Stimulated activated naive CD4-positive, alpha-beta T cell (primary cell): ENCODE data around the gene TNNI3K.

ENCODE experiments used
- DNase-seq, 6 experiments: peaks; one replicate each; lab custom pipeline; 2025; lab: John Stamatoyannopoulos, UW

Gene TNNI3K

DNA sequence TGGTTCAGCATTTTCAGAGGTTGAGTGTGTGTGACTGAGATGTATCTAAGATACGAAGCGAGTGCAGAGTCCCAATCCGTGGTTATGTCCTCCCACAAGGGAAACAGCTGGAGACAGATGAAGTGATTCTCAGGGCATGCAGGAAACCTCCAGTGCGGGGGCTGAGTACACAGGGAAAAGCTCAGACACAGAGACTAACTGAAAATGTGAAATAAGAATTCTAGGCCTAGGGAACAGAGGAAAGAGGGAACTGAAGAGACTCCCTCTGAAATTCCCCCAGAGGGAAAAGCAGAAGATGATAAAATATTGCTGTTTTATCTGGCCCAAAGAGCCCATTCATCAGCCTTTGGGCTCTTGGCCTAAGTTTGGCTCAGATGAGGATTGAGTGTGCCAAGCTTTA lies 160.4 kb downstream of the TNNI3K start:
- no peak for DNase-seq

DNA sequence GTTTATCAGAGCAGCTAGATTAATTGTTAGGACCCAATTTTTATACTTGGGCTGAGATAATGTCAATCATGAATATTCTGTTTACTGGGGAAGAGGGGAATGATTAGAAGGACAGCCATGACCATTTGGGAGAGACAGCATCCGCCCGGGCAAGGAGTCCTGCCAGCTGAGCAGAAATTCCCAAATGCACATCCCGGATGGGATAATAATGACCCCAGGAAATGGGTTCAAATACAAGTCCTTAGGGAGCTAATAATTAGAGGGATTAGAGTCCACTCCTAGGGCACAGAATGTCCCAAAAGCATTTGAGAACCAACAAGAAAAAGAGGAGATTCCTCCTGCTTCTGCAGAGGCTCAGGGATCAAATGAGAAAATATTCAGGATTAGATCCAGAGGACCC lies 161.3 kb downstream of the TNNI3K start:
- no peak for DNase-seq

GRCh38 chr1:74396933-74397332 lies 161.7 kb downstream of the TNNI3K start:
- no peak for DNase-seq

- DNase-seq = no peak
These were observed 164.1 kb downstream of the TNNI3K start for GRCh38 chr1:74399249-74399648.

- no peak for DNase-seq
These were observed 167.7 kb downstream of the TNNI3K start for GRCh38 chr1:74402873-74403272.

DNA sequence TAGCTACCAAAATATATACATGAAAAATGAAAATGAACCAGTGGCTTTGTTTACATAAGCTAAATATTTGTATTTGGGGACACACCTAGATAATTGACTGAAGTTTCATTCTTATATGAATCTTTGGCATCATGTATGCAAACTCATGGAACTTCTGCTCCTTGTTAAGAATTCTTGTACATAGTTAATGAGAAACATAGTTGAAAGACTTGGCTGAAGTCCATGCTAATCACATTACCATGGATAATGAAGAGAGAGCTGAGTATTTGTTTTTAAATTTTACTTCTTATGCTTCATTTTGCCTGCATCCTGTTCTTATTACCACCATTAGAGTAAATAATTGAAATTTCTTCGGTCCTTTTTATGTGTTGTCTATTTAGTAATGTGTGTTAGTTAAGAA lies 168.4 kb downstream of the TNNI3K start:
- no peak for DNase-seq

- DNase-seq = no peak
These were observed 171.6 kb downstream of the TNNI3K start for GRCh38 chr1:74406759-74407158.

DNA sequence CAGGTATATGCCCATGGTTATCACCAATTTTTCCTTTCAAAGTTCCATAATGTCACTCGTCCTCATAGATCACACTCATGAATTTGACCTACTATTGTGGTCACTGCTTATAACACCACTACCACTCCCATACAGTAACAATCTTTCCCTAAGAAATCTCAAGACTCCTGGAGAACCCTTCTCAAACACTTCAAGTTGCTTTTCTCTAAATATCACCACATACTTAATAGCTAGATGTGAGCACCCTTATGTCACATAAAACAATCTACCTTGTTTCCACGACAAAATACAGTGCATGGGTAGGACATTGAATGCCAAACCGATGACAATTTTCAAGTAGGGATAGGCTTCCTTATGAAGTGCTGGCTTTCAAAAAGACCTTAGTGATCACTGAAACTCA lies 172.7 kb downstream of the TNNI3K start:
- no peak for DNase-seq

DNA sequence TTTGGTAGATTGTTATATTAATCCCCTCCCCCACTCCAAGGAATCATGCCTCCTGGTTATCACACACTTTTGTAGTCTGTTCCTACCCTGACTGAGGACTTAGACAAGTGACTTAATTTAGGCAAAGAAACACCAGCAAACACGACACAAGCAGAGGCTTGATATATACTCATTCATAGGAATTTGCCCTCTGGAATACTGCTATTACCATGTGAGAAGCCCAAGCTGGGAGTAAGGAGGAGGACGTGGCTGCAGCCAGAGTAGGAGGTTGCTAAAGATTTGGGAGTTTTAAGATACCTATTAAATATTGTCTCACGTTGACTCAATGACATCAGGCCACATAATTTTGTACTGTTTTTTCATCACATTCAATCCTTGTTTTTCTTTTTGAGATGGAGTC lies 177.1 kb downstream of the TNNI3K start:
- no peak for DNase-seq

- no peak for DNase-seq
These were observed 180.7 kb downstream of the TNNI3K start for GRCh38 chr1:74415935-74416334.

DNA sequence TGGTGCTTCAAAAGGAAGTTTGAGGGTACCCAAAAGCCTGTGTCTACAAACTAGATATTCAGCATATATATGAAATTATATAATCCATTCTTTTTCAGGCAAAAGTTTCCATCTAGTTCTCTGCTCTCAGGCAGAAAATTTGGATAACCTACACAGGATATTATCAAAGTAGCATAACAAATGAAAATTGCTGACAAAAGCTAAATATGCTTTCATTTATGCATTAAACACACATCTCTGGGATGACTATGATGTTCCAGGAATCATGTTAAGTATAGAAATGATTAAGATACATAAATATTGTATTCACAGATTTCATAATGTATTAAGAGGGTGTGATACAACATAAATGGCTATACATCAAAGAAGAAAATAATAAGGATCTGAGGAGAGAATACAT lies 184.4 kb downstream of the TNNI3K start:
- no peak for DNase-seq

DNA sequence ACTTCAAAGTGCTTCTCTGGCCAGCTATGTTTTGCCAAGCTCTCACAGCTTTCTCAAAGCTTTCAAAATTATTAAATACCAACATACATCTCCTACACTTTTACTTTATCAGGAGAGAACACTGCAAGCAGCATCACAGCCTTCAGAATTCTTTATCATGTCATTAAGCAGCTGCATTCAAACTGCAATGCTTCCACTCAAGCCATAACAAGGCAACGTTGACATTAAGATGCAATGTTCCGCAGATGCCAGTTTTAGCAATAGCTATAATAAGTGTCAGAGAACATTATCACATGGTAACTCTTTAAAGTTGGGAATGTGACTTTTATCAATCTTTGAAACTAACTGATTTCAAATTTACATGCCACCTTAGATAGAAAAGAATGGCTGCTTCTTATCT lies 185.3 kb downstream of the TNNI3K start:
- no peak for DNase-seq

DNA sequence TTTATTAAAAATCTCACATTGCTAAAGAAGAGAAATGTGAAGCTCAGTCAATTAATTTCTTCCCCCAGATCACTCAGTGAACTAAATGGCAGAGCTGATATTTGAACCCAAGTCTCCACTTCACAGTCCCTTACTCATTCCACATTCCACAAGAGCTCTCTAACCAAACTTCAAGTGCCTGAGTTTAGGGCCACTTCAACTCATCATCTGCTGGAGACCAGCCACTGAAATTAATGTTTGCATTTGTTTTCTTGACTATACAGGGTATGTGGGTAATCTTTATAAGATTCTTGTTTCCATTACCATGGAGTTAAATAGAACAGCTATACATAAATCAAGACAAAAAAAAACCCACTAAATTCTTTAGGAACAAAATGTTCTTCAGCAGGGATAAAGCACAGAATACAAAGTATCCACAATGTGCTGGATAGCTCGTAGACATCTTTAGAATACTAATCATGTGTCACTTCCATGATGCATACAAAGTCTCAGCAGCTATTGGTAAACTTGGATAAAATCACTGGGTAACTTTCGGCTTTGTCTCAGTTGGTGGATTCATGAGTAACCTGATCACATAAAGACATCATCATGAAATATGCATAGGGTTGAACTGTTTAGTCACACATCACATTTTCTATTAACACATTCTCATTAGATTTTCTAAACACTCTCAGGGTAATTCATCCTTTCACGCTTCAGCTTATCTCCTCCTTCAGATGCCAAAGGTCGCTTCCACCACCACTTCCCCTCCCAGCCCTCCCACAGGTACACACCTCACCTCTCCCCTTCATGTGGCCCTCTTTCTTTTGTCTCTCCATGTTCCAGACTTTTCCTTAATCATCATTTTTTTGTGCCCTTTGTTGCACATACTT lies 187.5 kb downstream of the TNNI3K start:
- no peak for DNase-seq

GRCh38 chr1:74423471-74423870 lies 188.3 kb downstream of the TNNI3K start:
- no peak for DNase-seq

GRCh38 chr1:74425676-74426075 lies 190.5 kb downstream of the TNNI3K start:
- DNase-seq = no peak

DNA sequence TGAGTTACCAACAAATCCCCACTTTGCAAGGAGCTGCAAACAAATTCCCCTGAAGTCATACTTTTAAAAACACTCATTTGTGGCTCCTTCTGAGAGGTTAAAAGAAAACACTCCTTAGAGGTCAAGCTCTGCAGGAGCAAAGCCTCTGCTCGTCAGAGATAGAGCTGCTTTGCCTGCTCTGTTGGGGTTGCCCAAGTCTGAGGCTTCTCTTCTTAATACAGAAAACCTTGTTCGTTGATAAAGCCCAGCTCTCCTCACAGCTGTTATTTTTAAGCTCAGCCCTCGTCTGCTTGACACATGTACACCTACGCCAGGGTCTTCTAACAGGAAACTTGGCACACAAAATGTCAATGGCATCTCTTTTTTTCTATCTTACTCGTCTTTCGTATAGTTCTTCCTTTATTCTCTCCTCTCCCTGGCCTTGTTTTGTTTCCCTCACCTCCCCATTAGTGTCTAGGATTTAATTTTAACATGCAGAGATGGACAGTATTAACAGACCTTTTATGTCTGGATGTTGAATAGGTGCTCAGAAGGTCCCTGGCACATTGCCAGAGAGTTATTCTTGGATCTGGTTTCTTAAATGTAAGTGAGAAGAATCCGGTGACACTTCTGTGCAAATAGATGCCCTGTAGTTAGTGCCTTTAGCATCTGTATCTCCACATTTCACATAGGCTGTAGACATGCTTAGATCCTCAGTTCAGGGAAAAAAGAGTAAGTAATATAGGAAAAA lies 191.2 kb downstream of the TNNI3K start:
- no peak for DNase-seq

DNA sequence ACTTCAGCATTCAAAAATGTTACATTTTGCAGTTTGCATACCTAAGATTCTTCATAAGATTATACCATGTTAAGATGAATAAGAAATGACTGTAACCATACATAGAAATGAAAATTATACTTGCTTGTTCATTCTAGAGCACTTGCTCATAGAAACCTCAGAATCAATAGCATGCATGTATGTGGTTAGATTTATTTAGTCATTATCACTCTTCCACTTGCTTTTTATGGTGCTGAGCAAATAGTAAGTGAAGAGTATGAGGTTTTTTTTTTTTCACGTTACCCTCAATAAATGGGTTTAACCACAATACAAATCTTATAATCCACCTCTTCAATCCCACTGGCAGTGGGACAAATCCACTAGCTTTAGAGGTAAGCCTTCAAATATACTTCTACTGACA lies 192.5 kb downstream of the TNNI3K start:
- DNase-seq = no peak

DNA sequence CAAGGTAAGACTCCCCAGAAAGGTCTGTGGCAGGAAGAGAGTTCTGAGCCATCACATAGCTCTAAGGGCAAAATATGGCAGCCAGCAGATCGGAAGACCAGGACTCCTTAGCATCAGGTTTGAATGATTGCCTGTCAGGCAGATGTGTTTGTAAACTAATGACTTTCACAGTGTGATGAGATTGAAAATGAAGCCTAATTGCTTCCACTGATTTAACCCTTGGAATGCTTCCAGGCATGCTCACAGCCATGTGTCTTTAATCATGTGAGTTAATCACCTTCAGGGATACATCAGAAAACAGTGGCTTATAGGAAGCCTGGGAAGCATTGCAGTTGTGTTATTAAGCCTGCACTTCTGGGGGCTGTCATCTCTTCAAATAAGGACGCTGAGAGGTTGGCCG lies 194.4 kb downstream of the TNNI3K start:
- no peak for DNase-seq

- DNase-seq = no peak
These were observed 195.3 kb downstream of the TNNI3K start for GRCh38 chr1:74430342-74430934.

GRCh38 chr1:74431531-74431930 lies 196.3 kb downstream of the TNNI3K start:
- no peak for DNase-seq

DNA sequence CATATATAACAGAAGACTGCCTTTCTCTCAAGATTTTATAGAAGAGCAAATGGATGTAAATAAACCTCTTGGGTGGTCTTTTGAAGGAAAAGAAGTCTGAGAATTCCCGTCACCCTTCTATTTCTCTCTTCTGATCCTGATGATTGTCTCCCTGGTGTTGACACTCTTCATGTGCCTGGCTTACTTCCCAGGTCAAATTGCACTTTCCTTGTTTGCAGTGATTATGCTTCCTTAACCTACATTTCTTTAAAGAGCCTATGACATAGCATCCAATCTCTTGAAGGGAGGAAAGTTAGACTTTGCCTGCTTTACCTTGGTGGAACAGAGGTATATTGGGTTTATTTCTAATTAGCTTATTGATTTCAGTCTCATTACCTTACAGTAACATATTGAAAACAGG lies 197.1 kb downstream of the TNNI3K start:
- no peak for DNase-seq

GRCh38 chr1:74434321-74434720 lies 199.1 kb downstream of the TNNI3K start:
- DNase-seq = no peak

- no peak for DNase-seq
These were observed 200.9 kb downstream of the TNNI3K start for GRCh38 chr1:74436078-74436477.
